ENCODE results near the gene TASOR2. TPM values are rescaled to one million over a fixed set of nuclear protein-coding genes. Genes with fewer than 3 reads are reported as not detected.
A peak's percentile ranks its signal among the peaks of the same experiment; 100 is the strongest.

Gene TASOR2
- total RNA-seq, 1 donor from 2014 or later = 87.2 TPM

DNA sequence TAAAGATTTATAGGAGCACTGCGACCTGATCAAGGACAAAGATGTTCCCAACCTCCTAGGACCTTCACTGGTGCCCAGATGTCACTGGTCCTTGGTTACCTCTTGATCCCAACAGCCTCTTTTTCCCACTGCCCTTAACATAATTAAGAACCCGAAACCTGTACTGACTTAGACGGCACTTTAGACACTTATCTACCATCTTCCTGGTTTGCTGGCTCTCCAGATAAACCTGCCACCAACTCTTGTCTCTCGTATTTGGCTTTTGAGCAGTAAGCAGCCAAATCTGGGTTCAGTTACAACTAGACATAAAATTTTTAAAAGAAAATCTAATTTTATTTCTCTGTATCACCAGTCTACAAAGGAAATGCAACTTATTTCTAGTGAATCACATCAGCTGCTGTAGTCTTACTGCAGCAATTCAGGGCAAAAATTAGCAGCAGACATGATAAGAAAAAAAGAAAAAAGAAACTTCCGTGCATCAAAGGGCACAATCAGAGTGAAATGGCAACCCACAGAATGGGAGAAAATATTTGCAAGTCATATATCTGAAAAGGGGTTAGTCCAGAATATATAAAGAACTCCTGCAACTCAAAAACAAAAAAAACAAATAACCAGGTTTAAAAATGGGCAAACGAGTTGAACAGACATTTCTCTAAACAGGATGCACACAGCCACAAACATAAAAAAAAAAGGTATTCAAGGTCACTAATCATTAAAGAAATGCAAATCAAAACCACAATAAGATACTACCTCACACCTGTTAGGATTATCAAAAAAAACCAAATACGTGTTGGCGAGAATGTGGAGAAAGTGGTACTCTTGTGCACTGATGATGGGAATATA, 27.7 kb upstream of the TASOR2 start:
- Histone ChIP-seq H4K20me1 (ENCODE audit: insufficient read depth, low read length) (peaks cover 12% of the 10 kb centered on the region), H2AFZ (ENCODE audit: low read depth, low read length) (no peak overlapping the region), H3K36me3 (ENCODE audit: insufficient read depth, low read length) (no peaks in the 10 kb centered on the region), H3K27ac (ENCODE audit: low read depth, low read length) (no peak overlapping the region), H3K4me2 (ENCODE audit: low read length) (no peak overlapping the region), H3K9me3 (ENCODE audit: insufficient read depth, low read depth, low read length) (no peaks in the 10 kb centered on the region), H3K79me2 (ENCODE audit: insufficient read depth, low read length) (no peaks in the 10 kb centered on the region), H3K27me3 (ENCODE audit: insufficient read depth, low read length) (no peaks in the 10 kb centered on the region), H3K4me3 (ENCODE audit: insufficient read depth, low read depth, low read length) (no peak overlapping the region), H3K9ac (ENCODE audit: low read length) (no peak overlapping the region), H3K4me1 (ENCODE audit: insufficient read depth, low read length) (peaks cover 5% of the 10 kb centered on the region)
- H3K36me3 Mint-ChIP-seq (ENCODE audit: low read depth, unreplicated experiment) = no peaks in the 10 kb centered on the region
- FAIRE-seq = no peak
- H3K4me1 Mint-ChIP-seq (ENCODE audit: low read depth, unreplicated experiment) = peaks cover 9% of the 10 kb centered on the region
- peaks cover 3% of the 10 kb centered on the region for H3K27me3 Mint-ChIP-seq (ENCODE audit: low read depth, unreplicated experiment)
- no peak overlapping the region for H3K4me3 Mint-ChIP-seq (ENCODE audit: unreplicated experiment)
- H3K27ac Mint-ChIP-seq (ENCODE audit: unreplicated experiment) = no peak overlapping the region
- TF ChIP-seq, protein P1, sequence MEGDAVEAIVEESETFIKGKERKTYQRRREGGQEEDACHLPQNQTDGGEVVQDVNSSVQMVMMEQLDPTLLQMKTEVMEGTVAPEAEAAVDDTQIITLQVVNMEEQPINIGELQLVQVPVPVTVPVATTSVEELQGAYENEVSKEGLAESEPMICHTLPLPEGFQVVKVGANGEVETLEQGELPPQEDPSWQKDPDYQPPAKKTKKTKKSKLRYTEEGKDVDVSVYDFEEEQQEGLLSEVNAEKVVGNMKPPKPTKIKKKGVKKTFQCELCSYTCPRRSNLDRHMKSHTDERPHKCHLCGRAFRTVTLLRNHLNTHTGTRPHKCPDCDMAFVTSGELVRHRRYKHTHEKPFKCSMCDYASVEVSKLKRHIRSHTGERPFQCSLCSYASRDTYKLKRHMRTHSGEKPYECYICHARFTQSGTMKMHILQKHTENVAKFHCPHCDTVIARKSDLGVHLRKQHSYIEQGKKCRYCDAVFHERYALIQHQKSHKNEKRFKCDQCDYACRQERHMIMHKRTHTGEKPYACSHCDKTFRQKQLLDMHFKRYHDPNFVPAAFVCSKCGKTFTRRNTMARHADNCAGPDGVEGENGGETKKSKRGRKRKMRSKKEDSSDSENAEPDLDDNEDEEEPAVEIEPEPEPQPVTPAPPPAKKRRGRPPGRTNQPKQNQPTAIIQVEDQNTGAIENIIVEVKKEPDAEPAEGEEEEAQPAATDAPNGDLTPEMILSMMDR (IDR thresholded peaks at IDR 0.05; ENCODE audit: insufficient read depth, low read depth, low read length) = no peak
- TF ChIP-seq EZH2 (IDR thresholded peaks at IDR 0.05; ENCODE audit: insufficient read depth, low read length) = no peak
- DNase-seq (ENCODE audit: low read depth) = no peak
- no peaks in the 10 kb centered on the region for H3K9me3 Mint-ChIP-seq (ENCODE audit: unreplicated experiment)

DNA sequence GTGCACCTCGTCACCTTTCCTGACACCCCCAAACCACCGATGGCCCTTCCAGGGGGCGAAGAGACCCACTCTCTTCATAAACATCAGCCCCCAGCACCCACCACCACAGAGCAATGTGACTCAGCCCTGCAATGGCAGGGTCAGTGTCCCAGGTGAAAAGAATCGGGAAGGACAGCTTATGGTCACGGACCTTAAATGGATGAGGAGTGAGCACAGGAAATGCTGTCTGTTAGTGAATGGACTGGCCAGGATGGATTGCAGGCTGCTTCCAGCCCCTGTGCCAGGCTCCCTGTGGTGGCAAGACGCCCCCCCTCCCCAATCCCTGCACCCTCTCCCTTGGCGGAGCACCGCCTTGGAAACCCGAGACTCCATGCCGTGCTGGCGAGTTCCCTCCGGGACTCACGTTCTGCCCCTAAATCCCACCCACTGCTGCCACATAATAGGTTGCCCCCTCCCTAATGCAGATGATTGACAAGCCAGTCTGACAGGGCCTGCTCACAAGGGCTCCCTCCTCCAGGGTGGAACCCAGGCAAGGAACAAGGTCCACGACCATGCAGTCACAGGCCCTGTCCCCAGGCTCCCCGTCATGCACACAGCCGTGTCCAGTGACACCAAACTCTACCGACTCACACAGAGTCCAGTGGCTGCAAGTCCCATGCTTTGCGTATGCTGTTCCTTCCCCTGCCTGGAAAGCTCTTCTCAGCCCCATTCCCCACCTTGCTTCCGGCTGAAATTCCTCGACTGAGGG, 25.6 kb upstream of the TASOR2 start:
- Mint-ChIP-seq H3K4me3 (ENCODE audit: unreplicated experiment) (no peak overlapping the region), H3K36me3 (ENCODE audit: low read depth, unreplicated experiment) (no peaks in the 10 kb centered on the region), H3K27me3 (ENCODE audit: low read depth, unreplicated experiment) (peaks cover 5% of the 10 kb centered on the region), H3K27ac (ENCODE audit: unreplicated experiment) (peak overlapping the region; percentile 83), H3K9me3 (ENCODE audit: unreplicated experiment) (no peaks in the 10 kb centered on the region), H3K4me1 (ENCODE audit: low read depth, unreplicated experiment) (peaks cover 9% of the 10 kb centered on the region)
- H3K4me3 ChIP-seq (ENCODE audit: insufficient read depth, low read depth, low read length) = no peak overlapping the region
- H2AFZ ChIP-seq (ENCODE audit: low read depth, low read length) = no peak overlapping the region
- no peak overlapping the region for H3K27ac ChIP-seq (ENCODE audit: low read depth, low read length)
- H3K36me3 ChIP-seq (ENCODE audit: insufficient read depth, low read length) = no peaks in the 10 kb centered on the region
- FAIRE-seq = no peak
- no peak for DNase-seq (ENCODE audit: low read depth)
- H3K9ac ChIP-seq (ENCODE audit: low read length) = no peak overlapping the region
- H3K9me3 ChIP-seq (ENCODE audit: insufficient read depth, low read depth, low read length) = no peaks in the 10 kb centered on the region
- TF ChIP-seq EZH2 (IDR thresholded peaks at IDR 0.05; ENCODE audit: insufficient read depth, low read length) = no peak
- H3K4me2 ChIP-seq (ENCODE audit: low read length) = no peak overlapping the region
- peaks cover 12% of the 10 kb centered on the region for H4K20me1 ChIP-seq (ENCODE audit: insufficient read depth, low read length)
- H3K79me2 ChIP-seq (ENCODE audit: insufficient read depth, low read length) = no peaks in the 10 kb centered on the region
- H3K4me1 ChIP-seq (ENCODE audit: insufficient read depth, low read length) = peaks cover 5% of the 10 kb centered on the region
- H3K27me3 ChIP-seq (ENCODE audit: insufficient read depth, low read length) = no peaks in the 10 kb centered on the region

DNA sequence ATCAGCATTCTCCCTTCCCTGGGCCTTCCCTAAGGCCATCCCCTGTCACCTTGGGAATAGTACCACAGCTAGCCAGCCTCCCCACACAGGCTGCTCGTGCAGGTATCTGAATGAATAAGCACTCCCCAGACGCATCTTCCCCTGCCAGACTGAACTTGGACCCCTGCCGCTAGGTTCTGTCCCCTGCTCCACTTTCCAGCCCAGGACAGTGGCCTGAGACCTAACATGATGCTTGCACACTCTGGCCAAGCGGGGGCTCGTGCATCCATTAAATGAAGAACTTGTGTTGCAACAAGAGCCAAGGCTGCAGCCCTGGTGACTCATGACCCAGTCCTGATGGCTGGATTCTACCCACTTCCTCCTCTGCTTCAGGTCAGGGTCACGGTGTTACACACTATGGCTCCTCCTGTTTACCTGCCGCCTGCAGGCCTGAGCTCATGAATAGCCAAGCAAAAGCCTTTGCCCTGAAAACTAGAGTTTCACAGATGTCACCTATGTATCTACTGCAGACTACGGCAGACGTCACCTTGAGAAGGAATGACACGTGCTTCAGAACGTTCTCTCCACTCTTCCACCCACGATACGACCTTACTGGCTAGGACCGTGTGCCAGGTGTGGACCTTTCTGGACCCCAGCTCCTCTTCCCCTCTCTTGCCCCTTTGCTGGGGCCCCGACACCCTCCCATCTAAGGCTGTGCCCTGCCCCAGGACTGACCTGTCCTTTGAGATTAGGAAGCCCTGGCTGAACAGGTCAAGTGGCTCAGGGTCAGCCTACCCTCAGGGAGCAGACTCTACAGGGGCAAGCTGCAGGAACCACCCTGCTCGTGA, 24.7 kb upstream of the TASOR2 start:
- Mint-ChIP-seq H3K36me3 (ENCODE audit: low read depth, unreplicated experiment) (no peaks in the 10 kb centered on the region), H3K4me3 (ENCODE audit: unreplicated experiment) (no peak overlapping the region), H3K27me3 (ENCODE audit: low read depth, unreplicated experiment) (peaks cover 5% of the 10 kb centered on the region), H3K27ac (ENCODE audit: unreplicated experiment) (peak overlapping the region; percentile 83), H3K9me3 (ENCODE audit: unreplicated experiment) (no peaks in the 10 kb centered on the region), H3K4me1 (ENCODE audit: low read depth, unreplicated experiment) (peaks cover 9% of the 10 kb centered on the region)
- Histone ChIP-seq H4K20me1 (ENCODE audit: insufficient read depth, low read length) (peaks cover 12% of the 10 kb centered on the region), H3K36me3 (ENCODE audit: insufficient read depth, low read length) (no peaks in the 10 kb centered on the region), H3K79me2 (ENCODE audit: insufficient read depth, low read length) (no peaks in the 10 kb centered on the region), H3K4me1 (ENCODE audit: insufficient read depth, low read length) (peaks cover 5% of the 10 kb centered on the region), H3K9ac (ENCODE audit: low read length) (no peak overlapping the region), H3K27me3 (ENCODE audit: insufficient read depth, low read length) (no peaks in the 10 kb centered on the region), H3K27ac (ENCODE audit: low read depth, low read length) (no peak overlapping the region), H3K4me2 (ENCODE audit: low read length) (peak overlapping the region; percentile 22), H2AFZ (ENCODE audit: low read depth, low read length) (no peak overlapping the region), H3K9me3 (ENCODE audit: insufficient read depth, low read depth, low read length) (no peaks in the 10 kb centered on the region), H3K4me3 (ENCODE audit: insufficient read depth, low read depth, low read length) (no peak overlapping the region)
- no peak for TF ChIP-seq EZH2 (IDR thresholded peaks at IDR 0.05; ENCODE audit: insufficient read depth, low read length)
- TF ChIP-seq, protein P1 (IDR thresholded peaks at IDR 0.05; ENCODE audit: insufficient read depth, low read depth, low read length) = no peak
- DNase-seq (ENCODE audit: low read depth) (peak; percentile 36), FAIRE-seq (peak; percentile 5)

Data from astrocyte (in vitro differentiated cells and primary cell).